HEK293 (cell line): ENCODE results near the gene SCFD2.
A peak's percentile ranks its signal among the peaks of the same experiment; 100 is the strongest.

Source experiments
- CTCF ChIA-PET: fragments of 350-600 bp; formaldehyde crosslinking; extraction: SDS; loops from one replicate; lab custom pipeline; 2021; ENCODE audit warnings: antibody characterized with exemption; lab: Yijun Ruan, JAX
- POLR2A ChIA-PET: fragments of 300-600 bp; formaldehyde crosslinking; extraction: SDS; loops from one replicate; lab custom pipeline; 2020; ENCODE audit warnings: antibody characterized with exemption, inconsistent platforms; lab: Yijun Ruan, JAX
- H3K27ac ChIP-seq: fragments of 200-500 bp; sonication (Bioruptor generic); 2 replicates; pipeline ENCODE4 v1.5.1; 2014; ENCODE audit warnings: low read depth, low read length, control low read depth, inconsistent platforms; ENCODE audit errors: extremely low read depth
- H3K36me3 ChIP-seq, 2 experiments: fragments of 200-500 bp in 1 of 2; sonication (Bioruptor generic) in 1 of 2; 1 replicate in 1 of 2; 2 replicates in 1 of 2; pipeline ENCODE4 v1.5.1; 2014 to 2017; ENCODE audit warnings: inconsistent platforms in 2 of 2, low read length in 2 of 2; ENCODE audit not compliant: control insufficient read depth in 2 of 2, insufficient read depth in 1 of 2
- H3K4me1 ChIP-seq: fragments of 200-500 bp; sonication (Bioruptor generic); 2 replicates; pipeline ENCODE4 v1.5.1; 2014; ENCODE audit warnings: mild to moderate bottlenecking, low read length, inconsistent platforms; ENCODE audit not compliant: control insufficient read depth, insufficient read depth
- H3K4me3 ChIP-seq: 2 replicates; pipeline ENCODE4 v1.5.1; 2011; ENCODE audit warnings: low read depth, mild to moderate bottlenecking, control low read depth, low read length, moderate library complexity
- H3K9me3 ChIP-seq: fragments of 200-500 bp; sonication (Bioruptor generic); 2 replicates; pipeline ENCODE4 v1.5.1; 2014; ENCODE audit warnings: low read depth, low read length, inconsistent platforms; ENCODE audit not compliant: control insufficient read depth, insufficient read depth
- GFI1B ChIP-seq: fragments of 450-650 bp; formaldehyde crosslinking; IDR thresholded peaks from 2 replicates; pipeline ENCODE4 v1.5.1; 2016; ENCODE audit warnings: missing biosample characterization, missing genetic modification characterization
- GLIS1 ChIP-seq: fragments of 450-650 bp; formaldehyde crosslinking; IDR thresholded peaks from 2 replicates; pipeline ENCODE4 v1.5.1; 2016; ENCODE audit warnings: missing biosample characterization, missing genetic modification characterization
- KLF9 ChIP-seq: fragments of 450-650 bp; formaldehyde crosslinking; IDR thresholded peaks from 2 replicates; pipeline ENCODE4 v1.5.1; 2016; ENCODE audit warnings: missing biosample characterization, missing genetic modification characterization, low read depth
- OSR2 ChIP-seq: fragments of 450-650 bp; formaldehyde crosslinking; IDR thresholded peaks from 2 replicates; pipeline ENCODE4 v1.5.1; 2016; ENCODE audit warnings: missing biosample characterization, missing genetic modification characterization
- OVOL3 ChIP-seq: fragments of 450-650 bp; formaldehyde crosslinking; IDR thresholded peaks from 2 replicates; pipeline ENCODE4 v1.5.1; 2016; ENCODE audit warnings: missing biosample characterization, missing genetic modification characterization
- PRDM4 ChIP-seq: fragments of 450-650 bp; formaldehyde crosslinking; IDR thresholded peaks from 2 replicates; pipeline ENCODE4 v1.5.1; 2017; ENCODE audit warnings: missing biosample characterization, missing genetic modification characterization
- ZFP69B ChIP-seq: fragments of 450-650 bp; formaldehyde crosslinking; IDR thresholded peaks from 2 replicates; pipeline ENCODE4 v1.5.1; 2016; ENCODE audit warnings: missing biosample characterization, missing genetic modification characterization
- ZNF114 ChIP-seq: fragments of 450-650 bp; formaldehyde crosslinking; IDR thresholded peaks from 2 replicates; pipeline ENCODE4 v1.5.0; 2017; ENCODE audit warnings: missing biosample characterization, missing genetic modification characterization
- ZNF133 ChIP-seq: fragments of 450-650 bp; formaldehyde crosslinking; IDR thresholded peaks from 2 replicates; pipeline ENCODE4 v1.5.1; 2016; ENCODE audit warnings: missing biosample characterization, missing genetic modification characterization
- ZNF2 ChIP-seq: fragments of 450-650 bp; formaldehyde crosslinking; IDR thresholded peaks from 2 replicates; pipeline ENCODE4 v1.5.1; 2016; ENCODE audit warnings: missing biosample characterization, missing genetic modification characterization
- ZNF202 ChIP-seq: fragments of 450-650 bp; formaldehyde crosslinking; IDR thresholded peaks from 2 replicates; pipeline ENCODE4 v1.5.1; 2016; ENCODE audit warnings: missing biosample characterization, missing genetic modification characterization, borderline replicate concordance
- ZNF350 ChIP-seq: fragments of 450-650 bp; formaldehyde crosslinking; IDR thresholded peaks from 2 replicates; pipeline ENCODE4 v1.5.0; 2017; ENCODE audit warnings: missing biosample characterization, mild to moderate bottlenecking, missing genetic modification characterization
- ZNF366 ChIP-seq: fragments of 450-650 bp; formaldehyde crosslinking; conservative IDR thresholded peaks from 2 replicates; pipeline ENCODE4 v1.5.1; 2016; ENCODE audit warnings: missing biosample characterization, missing genetic modification characterization
- ZNF37A ChIP-seq: fragments of 450-650 bp; IDR thresholded peaks from 2 replicates; pipeline ENCODE4 v1.5.1; 2018; ENCODE audit warnings: missing biosample characterization, missing genetic modification characterization
- ZNF391 ChIP-seq: fragments of 450-650 bp; formaldehyde crosslinking; IDR thresholded peaks from 2 replicates; pipeline ENCODE4 v1.5.1; 2016; ENCODE audit warnings: low read depth, missing biosample characterization, missing genetic modification characterization, borderline replicate concordance
- ZNF404 ChIP-seq: fragments of 450-650 bp; formaldehyde crosslinking; IDR thresholded peaks from 2 replicates; pipeline ENCODE4 v1.5.1; 2017; ENCODE audit warnings: missing biosample characterization, missing genetic modification characterization
- ZNF585B ChIP-seq: fragments of 450-650 bp; formaldehyde crosslinking; IDR thresholded peaks from 2 replicates; pipeline ENCODE4 v1.5.1; 2016; ENCODE audit warnings: missing biosample characterization, missing genetic modification characterization
- ZNF596 ChIP-seq: fragments of 450-650 bp; IDR thresholded peaks from 2 replicates; pipeline ENCODE4 v1.5.0; 2018; ENCODE audit warnings: missing biosample characterization, mild to moderate bottlenecking, missing genetic modification characterization, moderate library complexity
- ZNF626 ChIP-seq: fragments of 450-650 bp; sonication (Bioruptor Pico); formaldehyde crosslinking; IDR thresholded peaks from 2 replicates; pipeline ENCODE4 v1.5.1; 2018; ENCODE audit warnings: missing biosample characterization, missing genetic modification characterization, inconsistent platforms
- ZNF654 ChIP-seq: fragments of 450-650 bp; formaldehyde crosslinking; IDR thresholded peaks from 2 replicates; pipeline ENCODE4 v1.5.1; 2016; ENCODE audit warnings: low read depth, missing biosample characterization, missing genetic modification characterization
- ZNF660 ChIP-seq: fragments of 450-650 bp; IDR thresholded peaks from 2 replicates; pipeline ENCODE4 v1.5.1; 2018; ENCODE audit warnings: missing biosample characterization, mild to moderate bottlenecking, missing genetic modification characterization
- ZNF670 ChIP-seq: fragments of 450-650 bp; formaldehyde crosslinking; IDR thresholded peaks from 2 replicates; pipeline ENCODE4 v1.5.1; 2016; ENCODE audit warnings: missing biosample characterization, missing genetic modification characterization, low read depth
- ZNF701 ChIP-seq: fragments of 450-650 bp; formaldehyde crosslinking; IDR thresholded peaks from 2 replicates; pipeline ENCODE4 v1.5.1; 2016; ENCODE audit warnings: missing biosample characterization, missing genetic modification characterization
- ZNF707 ChIP-seq: fragments of 450-650 bp; formaldehyde crosslinking; IDR thresholded peaks from 2 replicates; pipeline ENCODE4 v1.5.1; 2016; ENCODE audit warnings: missing biosample characterization, missing genetic modification characterization
- ZNF747 ChIP-seq: fragments of 450-650 bp; formaldehyde crosslinking; IDR thresholded peaks from 2 replicates; pipeline ENCODE4 v1.5.1; 2016; ENCODE audit warnings: missing biosample characterization, missing genetic modification characterization
- ZNF776 ChIP-seq: fragments of 450-650 bp; formaldehyde crosslinking; IDR thresholded peaks from 2 replicates; pipeline ENCODE4 v1.5.0; 2017; ENCODE audit warnings: missing biosample characterization, missing genetic modification characterization, borderline replicate concordance
- ZSCAN23 ChIP-seq: fragments of 450-650 bp; formaldehyde crosslinking; IDR thresholded peaks from 2 replicates; pipeline ENCODE4 v1.5.1; 2016; ENCODE audit warnings: missing biosample characterization, missing genetic modification characterization
- ZSCAN30 ChIP-seq: fragments of 450-650 bp; IDR thresholded peaks from 2 replicates; pipeline ENCODE4 v1.5.1; 2018; ENCODE audit warnings: missing biosample characterization, mild to moderate bottlenecking, missing genetic modification characterization, moderate library complexity
- TF ChIP-seq, protein P1 (sequence below): fragments of 450-650 bp; formaldehyde crosslinking; IDR thresholded peaks from 2 replicates; pipeline ENCODE4 v1.5.1; 2016; ENCODE audit warnings: missing biosample characterization, missing genetic modification characterization

Gene SCFD2

DNA sequence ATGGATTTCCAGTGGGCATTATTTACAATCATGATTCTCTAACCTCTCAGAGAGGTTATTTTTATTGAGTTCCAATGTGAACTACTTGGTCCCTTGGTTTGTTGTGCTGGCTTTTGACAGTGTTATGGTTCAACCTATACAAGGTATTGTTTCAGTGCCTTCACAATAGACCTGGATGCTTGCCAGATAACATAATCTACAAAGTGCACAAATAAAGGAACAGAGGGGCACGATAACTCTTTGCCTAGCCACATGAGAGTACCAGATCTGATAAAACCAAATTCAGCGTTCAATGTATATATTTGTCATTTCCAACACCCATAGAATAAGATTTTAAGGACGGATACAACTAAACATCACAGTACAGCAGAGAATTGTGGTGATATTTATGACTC lies 382.9 kb downstream of the SCFD2 start (continued):
- TF ChIP-seq ZNF391 (tag by site-specific recombination) (no peak), ZNF114 (tag by site-specific recombination) (no peak), ZNF350 (tag by site-specific recombination) (no peak), ZNF2 (tag by site-specific recombination) (no peak), ZNF596 (tag by site-specific recombination) (no peak), KLF9 (tag by site-specific recombination) (no peak), ZNF670 (no peak), ZNF404 (tag by site-specific recombination) (no peak), ZNF202 (tag by site-specific recombination) (no peak)

DNA sequence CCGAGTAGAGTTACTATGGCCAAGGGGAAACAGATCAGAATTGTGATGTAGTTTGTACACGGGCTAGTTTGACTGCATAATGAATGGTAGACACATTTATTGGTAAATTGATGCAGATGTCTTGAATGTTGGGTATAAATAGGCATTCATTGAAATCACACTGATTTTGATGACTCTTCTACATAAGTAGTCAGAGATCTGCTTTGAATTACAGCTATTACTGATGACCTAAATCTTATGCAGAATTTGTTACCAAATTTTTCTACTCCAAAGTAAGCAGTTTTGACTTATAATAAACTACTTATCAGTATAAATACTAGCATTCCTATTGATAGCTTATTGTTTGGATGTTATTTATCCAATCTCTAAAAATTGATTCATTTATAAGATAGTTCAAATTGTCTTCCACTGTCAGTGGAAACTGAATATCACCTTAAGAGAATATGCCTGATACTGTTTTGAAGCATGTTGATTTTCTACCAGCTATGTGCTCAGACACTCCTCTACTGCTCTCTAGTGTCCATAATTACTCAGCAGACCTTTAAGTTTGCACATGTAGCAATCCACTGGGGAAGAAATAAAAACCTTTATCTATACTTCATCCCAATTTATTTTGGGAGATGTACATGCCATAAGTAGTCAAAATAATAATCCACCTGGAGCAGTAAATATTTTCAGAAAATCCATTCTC lies 383.5 kb downstream of the SCFD2 start:
- H3K9me3 ChIP-seq = no peaks in the 10 kb centered on the region
- H3K4me1 ChIP-seq = no peaks in the 10 kb centered on the region
- ChIA-PET CTCF (interaction anchor here (0.5 to 5.8 kb wide), 27 partner anchors 13 to 1252 kb away, joined by 3 to 77 read pairs (median 3); no protein-coding TSS in a partner anchor), POLR2A (interaction anchor here (1.6 kb wide), 1 partner anchor 270 kb away, joined by 4 read pairs; no protein-coding TSS in a partner anchor)
- H3K36me3 ChIP-seq = no peaks in the 10 kb centered on the region
- no peak overlapping the region for H3K4me3 ChIP-seq
- no peak for TF ChIP-seq GLIS1 (tag by site-specific recombination)
- TF ChIP-seq ZNF654 (tag by site-specific recombination) = peak; percentile 83
- no peak for TF ChIP-seq ZNF366
- TF ChIP-seq ZNF404 (tag by site-specific recombination) = no peak
- 0 out of 2 replicates have a peak, but pooled peaks have one; percentile 25 for TF ChIP-seq ZNF660 (tag by site-specific recombination)
- 0 out of 2 replicates have a peak, but pooled peaks have one; percentile 17 for TF ChIP-seq ZSCAN30 (tag by site-specific recombination)
- H3K27ac ChIP-seq = no peak overlapping the region

DNA sequence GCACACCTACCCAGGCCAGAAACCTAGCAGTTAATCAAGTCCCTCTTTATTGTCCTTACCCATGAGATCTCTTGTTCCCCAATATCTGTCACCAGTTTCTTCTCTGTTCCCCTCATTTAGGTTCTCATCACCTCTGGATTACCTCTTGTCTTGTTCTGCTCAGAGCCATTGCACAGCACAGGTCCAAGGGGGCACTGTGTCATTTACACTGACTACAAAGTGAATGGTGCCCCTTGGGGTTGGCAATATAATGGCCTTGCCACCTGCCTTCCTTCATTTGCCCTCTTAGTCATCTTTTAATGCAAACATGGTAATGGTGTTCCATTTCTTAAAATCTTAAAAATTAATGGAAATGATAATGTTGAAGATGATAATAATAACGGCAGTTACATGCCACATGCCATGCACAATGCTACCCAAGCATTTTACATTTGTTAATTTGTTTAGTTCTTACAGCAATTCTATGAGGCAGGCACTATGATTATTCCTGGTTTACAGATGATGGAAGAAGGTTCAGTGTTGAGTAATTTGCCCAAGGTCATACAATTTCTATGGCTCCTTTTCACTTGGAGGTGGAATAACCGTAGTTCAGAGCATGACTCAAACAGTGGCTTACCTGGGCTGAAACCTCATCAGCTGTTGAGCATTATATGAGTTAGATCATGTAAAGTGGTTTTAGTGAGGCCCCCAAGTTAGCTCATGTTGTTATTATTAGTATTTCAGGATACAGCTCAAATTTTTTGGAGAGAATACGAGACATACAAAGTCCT lies 385.9 kb downstream of the SCFD2 start:
- Histone ChIP-seq H3K9me3 (no peaks in the 10 kb centered on the region), H3K4me1 (no peaks in the 10 kb centered on the region), H3K27ac (no peak overlapping the region), H3K4me3 (no peak overlapping the region), H3K36me3 (no peaks in the 10 kb centered on the region)
- POLR2A ChIA-PET = no interaction called here
- CTCF ChIA-PET = interaction anchor here (0.8 to 5.8 kb wide), 2 partner anchors 434 to 604 kb away, joined by 3 to 77 read pairs; no protein-coding TSS in a partner anchor
- no peak for TF ChIP-seq ZNF701
- no peak for TF ChIP-seq ZNF626 (tag by site-specific recombination)
- TF ChIP-seq ZNF37A = no peak
- no peak for TF ChIP-seq ZNF707 (tag by site-specific recombination)
- no peak for TF ChIP-seq ZNF585B
- TF ChIP-seq GFI1B (tag by site-specific recombination) = no peak
- TF ChIP-seq ZNF776 = no peak
- no peak for TF ChIP-seq OVOL3 (tag by site-specific recombination)
- no peak for TF ChIP-seq OSR2 (tag by site-specific recombination)
- TF ChIP-seq ZSCAN23 = no peak
- TF ChIP-seq ZNF366 = no peak
- TF ChIP-seq ZNF747 (tag by site-specific recombination) = no peak
- TF ChIP-seq PRDM4 = no peak
- TF ChIP-seq, protein P1, sequence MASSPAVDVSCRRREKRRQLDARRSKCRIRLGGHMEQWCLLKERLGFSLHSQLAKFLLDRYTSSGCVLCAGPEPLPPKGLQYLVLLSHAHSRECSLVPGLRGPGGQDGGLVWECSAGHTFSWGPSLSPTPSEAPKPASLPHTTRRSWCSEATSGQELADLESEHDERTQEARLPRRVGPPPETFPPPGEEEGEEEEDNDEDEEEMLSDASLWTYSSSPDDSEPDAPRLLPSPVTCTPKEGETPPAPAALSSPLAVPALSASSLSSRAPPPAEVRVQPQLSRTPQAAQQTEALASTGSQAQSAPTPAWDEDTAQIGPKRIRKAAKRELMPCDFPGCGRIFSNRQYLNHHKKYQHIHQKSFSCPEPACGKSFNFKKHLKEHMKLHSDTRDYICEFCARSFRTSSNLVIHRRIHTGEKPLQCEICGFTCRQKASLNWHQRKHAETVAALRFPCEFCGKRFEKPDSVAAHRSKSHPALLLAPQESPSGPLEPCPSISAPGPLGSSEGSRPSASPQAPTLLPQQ (tag by site-specific recombination) = no peak
- TF ChIP-seq ZFP69B (tag by site-specific recombination) = no peak
- TF ChIP-seq ZNF133 (tag by site-specific recombination) = no peak
